Measurements from ENCODE around the gene CDH18. TPM values are rescaled to one million over a fixed set of nuclear protein-coding genes. Genes with fewer than 3 reads are reported as not detected.

The CDH18 gene
- total RNA-seq, 1 experiment from 2014 or later, result 0.15 TPM

- H3K9me2 ChIP-seq (replicated peaks; ENCODE audit: low read length), result 0 out of 2 replicates have a peak, but pooled peaks cover 3% of the 10 kb centered on the region
- no peak for ATAC-seq
- no peaks in the 10 kb centered on the region for H3K27me3 ChIP-seq (ENCODE audit: low read length)
- no peak overlapping the region for H3K27ac ChIP-seq (ENCODE audit: low read length)
- H3K4me3 ChIP-seq (ENCODE audit: low read length), result no peak overlapping the region
- H3K9ac ChIP-seq (ENCODE audit: low read length), result no peak overlapping the region
- no peaks in the 10 kb centered on the region for H3K79me2 ChIP-seq (ENCODE audit: low read length)
- no peak overlapping the region for H2AFZ ChIP-seq (ENCODE audit: low read length)
- no peaks in the 10 kb centered on the region for H4K20me1 ChIP-seq (ENCODE audit: low read length)
- H3K36me3 ChIP-seq (ENCODE audit: low read depth, low read length), result no peaks in the 10 kb centered on the region
- intact Hi-C loops (cut with micrococcal nuclease), result no loop called here
- ChIA-PET CTCF (no interaction called here), POLR2A (ENCODE audit: unreplicated experiment) (no interaction called here)
- H3K4me2 ChIP-seq (ENCODE audit: low read length), result no peak overlapping the region
- H3K9me3 ChIP-seq (ENCODE audit: low read length), result no peaks in the 10 kb centered on the region
- no peak for TF ChIP-seq EZH2phosphoT487 (IDR thresholded peaks at IDR 0.05; ENCODE audit: borderline replicate concordance, low read length)
- no peak for TF ChIP-seq CTCF (conservative IDR thresholded peaks at IDR 0.05; ENCODE audit: low read depth, low read length)
- no peak for TF ChIP-seq EZH2 (IDR thresholded peaks at IDR 0.05; ENCODE audit: low read length, unreplicated experiment)
- BruUV-seq (replicated peaks), result no TSS peak
- no peaks in the 10 kb centered on the region for H3F3A ChIP-seq (ENCODE audit: low read length, unreplicated experiment)
- no peak for DNase-seq
- H3K4me1 ChIP-seq (ENCODE audit: insufficient read depth, low read length), result no peaks in the 10 kb centered on the region
These were observed 357.1 kb downstream of the CDH18 start for GRCh38 chr5:19630876-19631275.

DNA sequence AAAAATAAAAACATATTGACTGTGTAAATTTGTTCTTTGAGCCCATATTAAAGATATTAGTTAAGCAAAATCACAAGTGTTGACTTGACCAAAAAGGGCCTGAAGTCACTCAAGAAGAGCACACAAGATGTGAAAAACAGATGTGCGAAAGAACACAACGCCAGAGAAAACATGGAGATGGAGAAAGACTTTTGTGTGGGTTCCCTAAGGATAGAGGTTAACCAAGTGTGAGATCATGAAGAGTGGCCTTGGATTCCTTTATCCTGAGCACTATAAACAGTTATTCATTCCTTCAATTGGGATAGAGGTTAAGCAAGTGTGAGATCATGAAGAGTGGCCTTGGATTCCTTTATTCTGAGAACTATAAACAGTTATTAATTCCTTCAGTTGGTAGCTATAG, 361.8 kb downstream of the CDH18 start:
- Histone ChIP-seq H3K9ac (ENCODE audit: low read length) (no peak overlapping the region), H3K79me2 (ENCODE audit: low read length) (no peaks in the 10 kb centered on the region), H3K27ac (ENCODE audit: low read length) (no peak overlapping the region), H3K4me3 (ENCODE audit: low read length) (no peak overlapping the region), H3F3A (ENCODE audit: low read length, unreplicated experiment) (no peaks in the 10 kb centered on the region), H3K9me3 (ENCODE audit: low read length) (no peaks in the 10 kb centered on the region), H4K20me1 (ENCODE audit: low read length) (no peaks in the 10 kb centered on the region), H3K36me3 (ENCODE audit: low read depth, low read length) (no peaks in the 10 kb centered on the region), H3K27me3 (ENCODE audit: low read length) (no peaks in the 10 kb centered on the region), H3K9me2 (replicated peaks; ENCODE audit: low read length) (0 out of 2 replicates have a peak, but pooled peaks cover 3% of the 10 kb centered on the region), H3K4me2 (ENCODE audit: low read length) (no peak overlapping the region), H2AFZ (ENCODE audit: low read length) (no peak overlapping the region), H3K4me1 (ENCODE audit: insufficient read depth, low read length) (no peaks in the 10 kb centered on the region)
- ATAC-seq, result no peak
- POLR2A ChIA-PET (ENCODE audit: unreplicated experiment), result interaction anchor here (0.6 kb wide), 1 partner anchor 283 kb away, joined by 3 read pairs; no protein-coding TSS in a partner anchor
- TF ChIP-seq EZH2phosphoT487 (IDR thresholded peaks at IDR 0.05; ENCODE audit: borderline replicate concordance, low read length) (no peak), CTCF (conservative IDR thresholded peaks at IDR 0.05; ENCODE audit: low read depth, low read length) (no peak), EZH2 (IDR thresholded peaks at IDR 0.05; ENCODE audit: low read length, unreplicated experiment) (no peak)
- DNase-seq, result no peak
- BruUV-seq (replicated peaks), result no TSS peak
- intact Hi-C loops (cut with micrococcal nuclease), result no loop called here
- CTCF ChIA-PET, result no interaction called here

DNA sequence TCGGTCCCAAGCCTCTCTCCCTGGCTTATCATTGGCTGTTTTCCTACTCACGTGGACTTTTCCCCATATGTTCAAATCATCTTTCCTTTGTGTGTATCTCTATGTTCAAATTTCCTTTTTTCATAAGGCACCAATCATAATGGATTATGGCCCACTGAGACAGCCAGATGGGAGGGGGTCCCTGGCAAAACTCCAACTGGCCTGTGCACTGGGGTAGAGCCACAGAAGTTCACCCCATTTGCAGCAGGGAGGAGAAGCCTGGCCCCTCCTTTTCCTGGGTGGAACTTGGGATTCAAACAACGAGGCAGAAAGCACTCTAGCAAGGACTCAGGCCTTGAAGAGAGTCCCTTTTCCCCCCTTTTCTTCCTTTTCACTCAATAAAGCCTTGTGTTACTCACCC, 362.4 kb downstream of the CDH18 start:
- H3K79me2 ChIP-seq (ENCODE audit: low read length), result no peaks in the 10 kb centered on the region
- H3K9me3 ChIP-seq (ENCODE audit: low read length), result no peaks in the 10 kb centered on the region
- no peaks in the 10 kb centered on the region for H4K20me1 ChIP-seq (ENCODE audit: low read length)
- no peak overlapping the region for H2AFZ ChIP-seq (ENCODE audit: low read length)
- H3K36me3 ChIP-seq (ENCODE audit: low read depth, low read length), result no peaks in the 10 kb centered on the region
- BruUV-seq (replicated peaks), result no TSS peak
- no peak overlapping the region for H3K4me2 ChIP-seq (ENCODE audit: low read length)
- H3K27me3 ChIP-seq (ENCODE audit: low read length), result no peaks in the 10 kb centered on the region
- ATAC-seq (no peak), DNase-seq (no peak)
- no peaks in the 10 kb centered on the region for H3F3A ChIP-seq (ENCODE audit: low read length, unreplicated experiment)
- H3K27ac ChIP-seq (ENCODE audit: low read length), result no peak overlapping the region
- ChIA-PET POLR2A (ENCODE audit: unreplicated experiment) (no interaction called here), CTCF (no interaction called here)
- no peak overlapping the region for H3K4me3 ChIP-seq (ENCODE audit: low read length)
- no peak overlapping the region for H3K9ac ChIP-seq (ENCODE audit: low read length)
- H3K4me1 ChIP-seq (ENCODE audit: insufficient read depth, low read length), result no peaks in the 10 kb centered on the region
- no peak for TF ChIP-seq EZH2phosphoT487 (IDR thresholded peaks at IDR 0.05; ENCODE audit: borderline replicate concordance, low read length)
- TF ChIP-seq EZH2 (IDR thresholded peaks at IDR 0.05; ENCODE audit: low read length, unreplicated experiment), result no peak
- TF ChIP-seq CTCF (conservative IDR thresholded peaks at IDR 0.05; ENCODE audit: low read depth, low read length), result no peak
- 0 out of 2 replicates have a peak, but pooled peaks cover 3% of the 10 kb centered on the region for H3K9me2 ChIP-seq (replicated peaks; ENCODE audit: low read length)
- intact Hi-C loops (cut with micrococcal nuclease), result no loop called here
